H1 (cell line): ENCODE data around the gene SEMA3G. TPM values are rescaled to one million over a fixed set of nuclear protein-coding genes. Genes with fewer than 3 reads are reported as not detected.

Experiments
- E2F6 ChIP-seq: IDR thresholded peaks from 2 replicates; pipeline ENCODE4 v1.6.1; 2012; ENCODE audit warnings: inconsistent platforms
- polyA plus RNA-seq, 7 experiments: library from polyadenylated mRNA; depleted of rRNA in 3 of 7; stranded (reverse) in 5 of 7; unstranded in 2 of 7; fragments of >200 nt in 5 of 7; fragments of 200-250 nt in 2 of 7; gene quantifications; 1 replicate in 5 of 7; 2 replicates in 1 of 7; 4 replicates in 1 of 7; pipeline versions ENCODE4 v1.2.1 to v1.2.3, GENCODE V29; 2011 to 2013; ENCODE audit warnings: missing spikeins in 2 of 7, mixed read lengths in 2 of 7
- total RNA-seq: library from RNA; stranded (reverse); fragmentation: NEBNext Ultra II Directional; extraction: Animal tissue kit (Norgen Biotek cat#: 25700); gene quantifications from 2 replicates; pipeline ENCODE4 v1.2.1, GENCODE V29; 2021

Gene SEMA3G
- total and polyA plus RNA-seq, 2 of the 8 experiments (the other 6 are each of a cell fraction or from before 2014, with no cell fraction given) = 0.95 to 1.5 TPM

GRCh38 chr3:52404391-52404790 is 40.5 kb downstream of the SEMA3G start (continued):
- no peak for TF ChIP-seq E2F6
